K562 (cell line): Measurements from ENCODE around the gene SCT. TPM values are rescaled to one million over a fixed set of nuclear protein-coding genes. Genes with fewer than 3 reads are reported as not detected.

Experiments
- ATAC-seq: fragments of 200-7000 bp; cut with Tn5 transposase; 3 replicates; pipeline ENCODE4 v1.9.1; 2020; ENCODE audit warnings: moderate library complexity
- BruUV-seq: library from RNA; stranded (reverse); fragments of 400-500 nt; replicated peaks from 2 replicates; lab custom pipeline; 2021; lab: Mats Ljungman, UMichigan
- CTCF ChIA-PET: fragments of 300-600 bp; formaldehyde crosslinking; extraction: SDS; loops from one replicate; lab custom pipeline; 2021; ENCODE audit warnings: low intra/inter-chr PET ratio; lab: Yijun Ruan, JAX
- POLR2A ChIA-PET: fragments of 300-600, 350-650 bp; sonication (Branson Sonifier 250); formaldehyde crosslinking; extraction: SDS; loops from one replicate; lab custom pipeline; 2021; ENCODE audit warnings: antibody characterized with exemption, inconsistent platforms; lab: Yijun Ruan, JAX
- DNase-seq, 4 experiments: peaks; one replicate each; pipeline versions ENCODE4 v3.0.0 to v3.0.0-alpha.2; 2011 to 2018; ENCODE audit warnings: low spot score in 3 of 4, mixed read lengths in 3 of 4; ENCODE audit errors: extremely low read depth in 1 of 4
- FAIRE-seq: peaks from 2 replicates; lab custom pipeline; 2011; peaks lifted over from hg19 to GRCh38; lab: Jason Lieb, UNC
- H2AFZ ChIP-seq: 2 replicates; pipeline ENCODE4 v1.6.0; 2011; ENCODE audit warnings: low read depth, low read length, control low read depth, inconsistent platforms
- H3K27ac ChIP-seq: fragments of 200-600 bp; 3 replicates; pipeline ENCODE4 v1.8.0; 2011; ENCODE audit warnings: low read depth, mild to moderate bottlenecking, control low read depth, inconsistent platforms, low read length, moderate library complexity, mixed read lengths; ENCODE audit errors: extremely low read depth
- H3K27me3 ChIP-seq, 2 experiments: fragments of 300-600 bp in 1 of 2; 2 replicates in 1 of 2; 3 replicates in 1 of 2; pipeline versions ENCODE4 v1.6.0 to v1.8.0; 2011; ENCODE audit warnings: inconsistent platforms in 2 of 2, low read length in 2 of 2, mild to moderate bottlenecking in 1 of 2, mixed read lengths in 1 of 2, moderate library complexity in 1 of 2; ENCODE audit not compliant: control insufficient read depth in 2 of 2, insufficient read depth in 2 of 2
- H3K36me3 ChIP-seq: fragments of 300-600 bp; 3 replicates; pipeline ENCODE4 v1.8.0; 2011; ENCODE audit warnings: mild to moderate bottlenecking, low read length, inconsistent platforms; ENCODE audit not compliant: control insufficient read depth, insufficient read depth
- H3K4me1 ChIP-seq, 2 experiments: fragments of 200-600 bp in 1 of 2; replicated peaks in 1 of 2; 2 replicates in 1 of 2; 3 replicates in 1 of 2; pipeline versions ENCODE4 v1.5.1 to v1.8.0; 2011; ENCODE audit warnings: inconsistent platforms in 2 of 2, low read length in 2 of 2, mild to moderate bottlenecking in 1 of 2, mixed read lengths in 1 of 2, moderate library complexity in 1 of 2; ENCODE audit not compliant: control insufficient read depth in 2 of 2, insufficient read depth in 2 of 2
- H3K4me2 ChIP-seq: 2 replicates; pipeline ENCODE4 v1.6.1; 2011; ENCODE audit warnings: low read length, control low read depth, inconsistent platforms, mixed read lengths; ENCODE audit not compliant: insufficient read depth
- H3K4me3 ChIP-seq: fragments of 200-600 bp; sonication (generic), shearing (Covaris generic); 2 replicates; pipeline ENCODE4 v1.5.1; 2016; ENCODE audit warnings: control low read depth, inconsistent platforms
- H3K79me2 ChIP-seq: fragments of 200-600 bp; 3 replicates; pipeline ENCODE4 v1.8.0; 2011; ENCODE audit warnings: low read length, inconsistent platforms; ENCODE audit not compliant: control insufficient read depth, insufficient read depth
- H3K9ac ChIP-seq, 2 experiments: 2 replicates each; pipeline versions ENCODE4 v1.6.0 to v1.6.1; 2011; ENCODE audit warnings: low read depth in 2 of 2, low read length in 2 of 2, control low read depth in 1 of 2, inconsistent platforms in 1 of 2, mild to moderate bottlenecking in 1 of 2, mixed read lengths in 1 of 2; ENCODE audit not compliant: insufficient read depth in 1 of 2
- H3K9me1 ChIP-seq: one replicate; pipeline ENCODE4 v1.6.0; 2011; ENCODE audit warnings: inconsistent platforms, mild to moderate bottlenecking, low read length, moderate library complexity; ENCODE audit not compliant: control insufficient read depth, insufficient read depth
- H3K9me3 ChIP-seq: replicated peaks from 2 replicates; pipeline ENCODE4 v1.5.1; 2011; ENCODE audit warnings: low read depth, low read length, inconsistent platforms; ENCODE audit not compliant: control insufficient read depth, insufficient read depth
- H4K20me1 ChIP-seq: replicated peaks from 2 replicates; pipeline ENCODE4 v1.6.1; 2011; ENCODE audit warnings: low read length, inconsistent platforms, mixed read lengths; ENCODE audit not compliant: control insufficient read depth, insufficient read depth
- ETS2 ChIP-seq: IDR thresholded peaks from 2 replicates; pipeline ENCODE4 v1.6.1; 2016; ENCODE audit warnings: borderline replicate concordance, missing genetic modification characterization, mild to moderate bottlenecking, moderate library complexity, missing compliant biosample characterization; ENCODE audit not compliant: poor library complexity, severe bottlenecking
- FOXA3 ChIP-seq, 2 experiments: fragments of 450-650 bp in 1 of 2; sonication (generic) in 1 of 2; formaldehyde crosslinking; IDR thresholded peaks in 1 of 2; conservative IDR thresholded peaks in 1 of 2; 2 replicates each; pipeline versions ENCODE4 v1.4.0 to v1.8.0; 2020 to 2022; ENCODE audit warnings: mild to moderate bottlenecking in 2 of 2, missing genetic modification reagents in 1 of 2
- KHSRP ChIP-seq: fragments of 450-650 bp; IDR thresholded peaks from 2 replicates; pipeline ENCODE4 v1.6.1; 2017
- MYC ChIP-seq, 2 experiments: fragments of 250-450 bp in 1 of 2; sonication (Bioruptor Pico) in 1 of 2; IDR thresholded peaks; 2 replicates each; pipeline versions ENCODE4 v1.5.1 to v1.6.1; 2012 to 2021; ENCODE audit warnings: low read depth in 2 of 2, borderline replicate concordance in 1 of 2, improper control_type of control experiment in 1 of 2, low read length in 1 of 2, mild to moderate bottlenecking in 1 of 2, moderate library complexity in 1 of 2
- NUFIP1 ChIP-seq: fragments of 450-650 bp; IDR thresholded peaks from 2 replicates; pipeline ENCODE4 v1.6.1; 2018; ENCODE audit not compliant: partially characterized antibody
- POLR3A ChIP-seq: IDR thresholded peaks from 2 replicates; pipeline ENCODE4 v1.6.1; 2011; ENCODE audit warnings: borderline replicate concordance, mild to moderate bottlenecking, moderate library complexity; ENCODE audit not compliant: insufficient read length, insufficient read depth; ENCODE audit errors: extremely low read depth
- RHOXF2B ChIP-seq: fragments of 250-450 bp; sonication (Bioruptor Pico); conservative IDR thresholded peaks from 2 replicates; pipeline ENCODE4 v1.5.1; 2021
- SMAD3 ChIP-seq: fragments of 450-650 bp; formaldehyde crosslinking; conservative IDR thresholded peaks from 2 replicates; pipeline ENCODE4 v1.4.0; 2020; ENCODE audit warnings: mild to moderate bottlenecking
- ZKSCAN1 ChIP-seq: fragments of 150-350 bp; IDR thresholded peaks from 2 replicates; pipeline ENCODE4 v1.6.1; 2016; ENCODE audit warnings: low read depth, low read length
- ZNF232 ChIP-seq: sonication (generic); formaldehyde crosslinking; IDR thresholded peaks from 2 replicates; pipeline ENCODE4 v1.8.0; 2022; ENCODE audit warnings: mild to moderate bottlenecking, missing genetic modification reagents
- ZNF561 ChIP-seq: fragments of 450-650 bp; formaldehyde crosslinking; conservative IDR thresholded peaks from 2 replicates; pipeline ENCODE4 v1.4.0; 2020; ENCODE audit warnings: mild to moderate bottlenecking, moderate library complexity
- WGBS: fragments of 100-300 bp; shearing (Covaris generic); methylation state at CpG from one replicate; pipeline ENCODE4 v1.1.6; 2016; ENCODE audit warnings: low coverage, mixed read lengths; ENCODE audit not compliant: insufficient coverage; ENCODE audit errors: missing lambda C conversion rate; 5-methylcytosine and 5-hydroxymethylcytosine counted together
- in situ Hi-C: fragments of 300-500 bp; cut with MboI; formaldehyde crosslinking; loops from 4 replicates; pipeline ENCODE4 v1.15.0; 2018; ENCODE audit warnings: inconsistent platforms, mixed read lengths
- intact Hi-C: fragments of 100-400 bp; cut with micrococcal nuclease; formaldehyde crosslinking; loops from 2 replicates; pipeline ENCODE4 v1.14.2; 2022
- polyA plus RNA-seq, 8 experiments: library from polyadenylated mRNA; depleted of rRNA in 4 of 8; stranded (reverse) in 5 of 8; unstranded in 3 of 8; fragments of >200 nt; fragmentation: Nextera tagmentation in 2 of 8; fragmentation: Illumina TruSeq in 1 of 8; extraction: Ambion mirVana in 2 of 8; extraction: Trizol in 1 of 8; gene quantifications; 2 replicates each; pipeline versions ENCODE4 v1.2.1 to v1.2.3, GENCODE V29; 2011 to 2014; ENCODE audit warnings: inconsistent platforms in 1 of 8, missing spikeins in 1 of 8
- total RNA-seq, 7 experiments: library from RNA; depleted of rRNA in 6 of 7; stranded (reverse); fragments of >200 nt in 6 of 7; fragmentation: Illumina TruSeq in 2 of 7; extraction: Trizol in 2 of 7; gene quantifications; 2 replicates each; pipeline versions ENCODE4 v1.2.1 to v1.2.3, GENCODE V29; 2011 to 2021; ENCODE audit warnings: low replicate concordance in 1 of 7
- TF ChIP-seq, protein P1 (sequence below): fragments of 450-650 bp; IDR thresholded peaks from 2 replicates; pipeline ENCODE4 v1.6.1; 2018; ENCODE audit warnings: mild to moderate bottlenecking, low read depth; ENCODE audit not compliant: partially characterized antibody
- TF ChIP-seq, protein P2 (sequence below): fragments of 250-450 bp; sonication (Bioruptor Pico); IDR thresholded peaks from 2 replicates; pipeline ENCODE4 v1.4.0; 2020; ENCODE audit warnings: borderline replicate concordance

SCT gene
- total and polyA plus RNA-seq, 9 of the 15 experiments (the other 6 are each of a cell fraction or from before 2014, with no cell fraction given) = not detected

DNA sequence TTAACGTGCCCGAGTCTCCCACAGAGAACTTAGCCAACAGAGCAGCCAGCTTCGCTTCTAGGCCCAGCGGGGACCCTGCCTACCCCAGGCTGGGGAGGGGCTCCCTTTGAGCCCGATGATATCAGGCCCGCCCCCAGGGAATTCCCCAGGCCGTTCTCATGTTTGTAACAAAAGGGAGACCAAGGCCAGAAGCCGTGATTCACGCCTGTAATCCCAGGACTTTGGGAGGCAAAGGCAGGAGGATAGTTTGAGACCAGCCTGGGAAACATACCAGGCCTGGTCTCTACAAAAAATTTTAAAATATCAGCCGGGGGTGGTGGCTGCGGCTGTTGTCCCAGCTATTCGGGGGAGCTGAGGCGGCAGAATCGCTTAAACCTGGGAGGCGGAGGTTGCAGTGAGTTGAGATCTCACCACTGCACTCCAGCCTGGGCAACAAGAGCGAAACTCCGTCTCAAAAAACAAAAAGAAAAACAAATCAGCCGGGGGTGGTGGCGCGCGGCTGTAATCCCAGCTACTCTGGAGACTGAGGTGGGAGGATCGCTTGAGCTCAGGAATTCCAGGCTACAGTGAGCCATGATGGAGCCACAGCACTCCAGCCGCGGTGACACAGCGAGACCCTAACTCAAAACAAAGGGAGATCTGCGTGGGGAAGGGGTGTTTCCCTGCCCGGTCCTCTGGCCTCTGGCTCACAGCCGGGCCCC lies 11.8 kb upstream of the SCT start (continued):
- TF ChIP-seq RHOXF2B (CRISPR knock-in tag) = no peak
- no peak for TF ChIP-seq ETS2 (tag)
- TF ChIP-seq MYC (IDR thresholded peaks at IDR 0.05; ENCODE audit: low read depth, low read length) = no peak
- no peak for TF ChIP-seq MYC (CRISPR knock-in tag; IDR thresholded peaks at IDR 0.05; ENCODE audit: borderline replicate concordance, low read depth)
- no peak for TF ChIP-seq SMAD3 (CRISPR knock-in tag)
- TF ChIP-seq, protein P1, sequence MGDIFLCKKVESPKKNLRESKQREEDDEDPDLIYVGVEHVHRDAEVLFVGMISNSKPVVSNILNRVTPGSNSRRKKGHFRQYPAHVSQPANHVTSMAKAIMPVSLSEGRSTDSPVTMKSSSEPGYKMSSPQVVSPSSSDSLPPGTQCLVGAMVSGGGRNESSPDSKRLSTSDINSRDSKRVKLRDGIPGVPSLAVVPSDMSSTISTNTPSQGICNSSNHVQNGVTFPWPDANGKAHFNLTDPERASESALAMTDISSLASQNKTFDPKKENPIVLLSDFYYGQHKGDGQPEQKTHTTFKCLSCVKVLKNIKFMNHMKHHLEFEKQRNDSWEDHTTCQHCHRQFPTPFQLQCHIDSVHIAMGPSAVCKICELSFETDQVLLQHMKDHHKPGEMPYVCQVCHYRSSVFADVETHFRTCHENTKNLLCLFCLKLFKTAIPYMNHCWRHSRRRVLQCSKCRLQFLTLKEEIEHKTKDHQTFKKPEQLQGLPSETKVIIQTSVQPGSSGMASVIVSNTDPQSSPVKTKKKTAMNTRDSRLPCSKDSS = no peak

DNA sequence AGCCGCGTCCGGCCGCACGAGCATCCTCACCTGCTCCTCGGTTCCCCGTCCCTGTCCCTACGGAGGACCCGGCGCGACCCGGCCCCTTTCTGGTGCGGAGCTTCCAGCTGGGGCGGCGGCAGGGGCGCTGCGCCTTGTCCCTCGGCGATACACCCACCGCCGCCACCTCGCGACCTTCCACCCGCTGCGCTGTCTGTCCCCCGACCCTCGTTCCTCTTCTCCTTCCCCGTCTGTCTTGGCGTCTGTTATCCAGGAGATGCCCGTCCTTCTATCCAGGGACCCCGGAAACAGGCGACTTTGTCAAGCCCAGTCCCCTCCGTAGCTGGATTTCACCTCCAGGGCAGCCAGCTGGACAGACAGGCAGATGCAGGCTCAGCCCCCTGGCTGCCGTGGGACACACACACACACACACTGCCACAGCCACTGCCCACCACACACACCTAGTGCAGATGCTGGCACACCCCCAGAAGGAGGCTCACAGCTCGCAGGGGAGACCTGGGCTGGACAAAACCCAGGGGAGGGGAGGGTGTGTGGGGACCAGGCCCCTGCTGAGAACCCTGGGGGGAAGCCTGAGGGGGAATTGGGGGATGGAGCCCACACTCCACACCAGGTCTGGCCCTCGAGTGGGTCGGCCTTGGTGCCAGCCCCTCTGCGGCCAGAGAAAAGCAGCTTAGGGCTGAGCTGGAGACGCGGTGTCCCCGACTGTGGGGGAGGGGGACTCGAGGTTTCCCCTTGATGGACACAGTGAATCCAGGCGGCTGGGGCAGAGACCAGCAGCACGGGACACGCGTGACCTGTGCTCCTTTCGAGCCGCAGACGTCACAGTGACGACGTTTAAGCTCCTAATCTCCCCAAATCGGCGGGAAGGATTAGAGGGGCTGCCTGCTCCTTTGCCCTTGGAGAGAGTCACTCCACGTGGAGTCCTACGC lies 10.9 kb upstream of the SCT start:
- Histone ChIP-seq H3K36me3 (peaks cover 42% of the 10 kb centered on the region; the same call in 2 of the 3 replicates), H3K9ac (no peak overlapping the region; a peak in 1 of 4 replicates), H3K4me3 (no peak overlapping the region), H3K27ac (no peak overlapping the region), H3K79me2 (peaks cover 2% of the 10 kb centered on the region; the same call in 1 of the 3 replicates), H3K27me3 (no peaks in the 10 kb centered on the region), H3K4me1 (peaks cover 0 to 22% of the 10 kb centered on the region in 2 experiments; a peak in 2 of 5 replicates), H3K9me1 (no peaks in the 10 kb centered on the region), H3K4me2 (no peak overlapping the region), H4K20me1 (no peaks in the 10 kb centered on the region), H3K9me3 (peaks cover 2% of the 10 kb centered on the region; the same call in 1 of the 2 replicates), H2AFZ (no peak overlapping the region)
- WGBS = 96% methylated on average over 36 of the region's 55 CpGs
- no peak for FAIRE-seq
- no TSS peak for BruUV-seq
- in situ Hi-C loops = no loop called here
- no peak for DNase-seq
- no peak for ATAC-seq
- CTCF ChIA-PET = no interaction called here
- POLR2A ChIA-PET = no interaction called here
- intact Hi-C loops = no loop called here
- TF ChIP-seq FOXA3 (CRISPR knock-in tag; conservative IDR thresholded peaks at IDR 0.05 in 1 of 2, IDR thresholded peaks at IDR 0.05 in 1 of 2) (no peak), ZNF232 (CRISPR knock-in tag) (no peak), KHSRP (no peak), POLR3A (no peak), NUFIP1 (no peak), ZNF561 (no peak), ZKSCAN1 (no peak)
- TF ChIP-seq, protein P2, sequence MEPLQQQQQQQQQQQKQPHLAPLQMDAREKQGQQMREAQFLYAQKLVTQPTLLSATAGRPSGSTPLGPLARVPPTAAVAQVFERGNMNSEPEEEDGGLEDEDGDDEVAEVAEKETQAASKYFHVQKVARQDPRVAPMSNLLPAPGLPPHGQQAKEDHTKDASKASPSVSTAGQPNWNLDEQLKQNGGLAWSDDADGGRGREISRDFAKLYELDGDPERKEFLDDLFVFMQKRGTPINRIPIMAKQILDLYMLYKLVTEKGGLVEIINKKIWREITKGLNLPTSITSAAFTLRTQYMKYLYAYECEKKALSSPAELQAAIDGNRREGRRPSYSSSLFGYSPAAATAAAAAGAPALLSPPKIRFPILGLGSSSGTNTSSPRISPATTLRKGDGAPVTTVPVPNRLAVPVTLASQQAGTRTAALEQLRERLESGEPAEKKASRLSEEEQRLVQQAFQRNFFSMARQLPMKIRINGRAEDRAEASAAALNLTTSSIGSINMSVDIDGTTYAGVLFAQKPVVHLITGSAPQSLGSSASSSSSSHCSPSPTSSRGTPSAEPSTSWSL (CRISPR knock-in tag) = no peak
